Hepatocyte (in vitro differentiated cells): Measurements from ENCODE around the gene LRRK1.

ENCODE experiments used
- EZH2 ChIP-seq: fragments of 200-600 bp; sonication (generic); IDR thresholded peaks from 2 replicates; pipeline ENCODE4 v1.6.1; 2016; ENCODE audit warnings: antibody characterized with exemption, mild to moderate bottlenecking, borderline replicate concordance
- EZH2phosphoT487 ChIP-seq: fragments of 200-600 bp; sonication (generic); IDR thresholded peaks from one replicate; pipeline ENCODE4 v1.6.1; 2018; ENCODE audit warnings: antibody characterized with exemption, mild to moderate bottlenecking, low read depth, moderate library complexity; ENCODE audit not compliant: unreplicated experiment, severe bottlenecking
- TF ChIP-seq, protein P1 (sequence below): fragments of 200-600 bp; sonication (generic); IDR thresholded peaks from 2 replicates; pipeline ENCODE4 v1.5.1; 2016; ENCODE audit warnings: antibody characterized with exemption, mild to moderate bottlenecking; ENCODE audit not compliant: poor library complexity

DNA sequence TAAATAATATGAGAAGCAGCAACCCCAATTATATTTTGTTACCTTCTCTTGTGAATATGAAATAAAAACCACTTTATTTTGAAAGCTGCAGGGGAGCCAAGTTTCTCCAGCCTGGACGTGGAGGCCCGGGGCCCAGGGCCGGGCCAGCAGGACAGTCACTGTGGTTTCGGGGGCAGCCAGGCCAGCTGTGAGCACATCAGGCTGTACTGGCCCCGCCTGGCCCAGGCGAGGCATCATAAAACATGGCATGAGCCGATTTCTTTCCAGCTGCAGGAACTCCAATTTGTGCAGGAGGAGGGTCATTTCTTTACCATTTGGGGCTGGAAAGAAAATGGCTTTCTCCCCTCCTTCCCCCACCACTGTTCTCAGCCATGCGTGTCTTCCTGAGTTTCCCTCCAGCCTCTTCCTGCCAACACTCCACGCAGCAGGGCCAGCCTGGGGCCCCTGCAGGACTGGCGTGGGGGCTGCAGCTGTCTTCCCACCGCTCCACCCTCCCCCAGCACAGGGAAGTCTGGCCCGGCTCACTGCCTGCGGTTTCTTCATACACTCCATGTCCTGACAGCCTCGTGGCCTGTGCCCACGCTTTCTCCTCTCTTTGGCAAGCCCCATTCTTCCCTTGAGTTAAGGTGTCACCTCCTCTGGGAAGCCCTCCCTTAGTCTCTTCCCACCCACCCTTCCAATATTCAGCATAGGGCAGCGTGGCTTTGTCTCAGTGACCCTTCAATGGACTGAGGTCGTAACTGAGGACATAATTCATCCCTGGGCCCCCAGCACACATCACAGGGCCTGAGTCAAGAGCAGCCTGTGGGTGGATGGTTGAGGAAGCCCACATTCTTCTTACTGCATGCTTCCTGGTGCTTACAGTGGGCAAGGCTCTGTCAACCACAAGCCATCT, 196.9 kb downstream of the LRRK1 start:
- TF ChIP-seq, protein P1, sequence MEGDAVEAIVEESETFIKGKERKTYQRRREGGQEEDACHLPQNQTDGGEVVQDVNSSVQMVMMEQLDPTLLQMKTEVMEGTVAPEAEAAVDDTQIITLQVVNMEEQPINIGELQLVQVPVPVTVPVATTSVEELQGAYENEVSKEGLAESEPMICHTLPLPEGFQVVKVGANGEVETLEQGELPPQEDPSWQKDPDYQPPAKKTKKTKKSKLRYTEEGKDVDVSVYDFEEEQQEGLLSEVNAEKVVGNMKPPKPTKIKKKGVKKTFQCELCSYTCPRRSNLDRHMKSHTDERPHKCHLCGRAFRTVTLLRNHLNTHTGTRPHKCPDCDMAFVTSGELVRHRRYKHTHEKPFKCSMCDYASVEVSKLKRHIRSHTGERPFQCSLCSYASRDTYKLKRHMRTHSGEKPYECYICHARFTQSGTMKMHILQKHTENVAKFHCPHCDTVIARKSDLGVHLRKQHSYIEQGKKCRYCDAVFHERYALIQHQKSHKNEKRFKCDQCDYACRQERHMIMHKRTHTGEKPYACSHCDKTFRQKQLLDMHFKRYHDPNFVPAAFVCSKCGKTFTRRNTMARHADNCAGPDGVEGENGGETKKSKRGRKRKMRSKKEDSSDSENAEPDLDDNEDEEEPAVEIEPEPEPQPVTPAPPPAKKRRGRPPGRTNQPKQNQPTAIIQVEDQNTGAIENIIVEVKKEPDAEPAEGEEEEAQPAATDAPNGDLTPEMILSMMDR, result no peak
- TF ChIP-seq EZH2phosphoT487 (no peak), EZH2 (no peak)
